ENCODE measurements around the gene VEGFC.

DNA sequence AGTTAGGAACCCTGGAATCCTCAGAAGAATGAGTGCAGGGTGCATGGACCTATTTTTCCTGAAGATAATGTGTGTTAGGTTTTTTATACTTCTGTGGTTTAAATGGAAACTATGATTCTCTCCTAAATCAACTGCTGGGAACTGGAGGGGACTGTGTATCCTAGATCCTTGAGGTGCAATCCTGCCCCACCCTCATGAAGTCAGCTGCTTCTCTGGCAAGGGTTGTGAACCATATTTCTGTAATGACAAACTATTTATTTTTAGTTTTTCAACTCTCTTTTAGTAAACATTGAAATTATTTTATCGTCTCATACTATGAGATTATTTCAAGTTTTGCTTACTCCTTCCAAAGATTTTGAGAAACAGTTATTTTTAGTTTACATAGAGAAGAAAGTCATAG is 25.8 kb upstream of the VEGFC start:
- TF ChIP-seq, protein P1, sequence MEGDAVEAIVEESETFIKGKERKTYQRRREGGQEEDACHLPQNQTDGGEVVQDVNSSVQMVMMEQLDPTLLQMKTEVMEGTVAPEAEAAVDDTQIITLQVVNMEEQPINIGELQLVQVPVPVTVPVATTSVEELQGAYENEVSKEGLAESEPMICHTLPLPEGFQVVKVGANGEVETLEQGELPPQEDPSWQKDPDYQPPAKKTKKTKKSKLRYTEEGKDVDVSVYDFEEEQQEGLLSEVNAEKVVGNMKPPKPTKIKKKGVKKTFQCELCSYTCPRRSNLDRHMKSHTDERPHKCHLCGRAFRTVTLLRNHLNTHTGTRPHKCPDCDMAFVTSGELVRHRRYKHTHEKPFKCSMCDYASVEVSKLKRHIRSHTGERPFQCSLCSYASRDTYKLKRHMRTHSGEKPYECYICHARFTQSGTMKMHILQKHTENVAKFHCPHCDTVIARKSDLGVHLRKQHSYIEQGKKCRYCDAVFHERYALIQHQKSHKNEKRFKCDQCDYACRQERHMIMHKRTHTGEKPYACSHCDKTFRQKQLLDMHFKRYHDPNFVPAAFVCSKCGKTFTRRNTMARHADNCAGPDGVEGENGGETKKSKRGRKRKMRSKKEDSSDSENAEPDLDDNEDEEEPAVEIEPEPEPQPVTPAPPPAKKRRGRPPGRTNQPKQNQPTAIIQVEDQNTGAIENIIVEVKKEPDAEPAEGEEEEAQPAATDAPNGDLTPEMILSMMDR (IDR thresholded peaks at IDR 0.05): no peak
- TF ChIP-seq POLR2A (IDR thresholded peaks at IDR 0.05): no peak
